ENCODE results near the gene CCR2.
"Not testable (repeated sequence)": the region's sequence is repeated elsewhere in the genome, so short reads cannot be mapped to it uniquely, and the experiment has no call there.

DNA sequence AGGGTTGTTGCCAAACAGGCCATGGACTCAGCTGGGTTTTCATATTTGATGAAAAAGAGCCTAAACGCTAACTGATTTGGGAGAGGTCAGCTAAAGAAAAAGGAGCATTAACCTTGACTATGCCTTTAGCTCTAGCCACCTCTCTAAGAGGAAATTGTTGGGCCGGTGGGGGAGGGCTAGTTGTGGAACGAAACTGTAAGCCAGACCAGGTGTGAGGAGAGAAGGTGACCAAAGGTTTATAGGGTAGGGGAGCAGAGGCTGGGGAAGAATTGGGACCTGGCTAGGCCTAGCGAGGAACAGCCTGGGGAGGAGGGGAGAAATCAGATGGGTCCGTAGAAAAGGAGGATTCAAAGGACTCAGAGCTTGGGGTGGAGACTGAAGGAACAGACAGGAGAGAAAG, 37.6 kb downstream of the CCR2 start:
- TF ChIP-seq CTCF (optimal IDR thresholded peaks at IDR 0.05 in 1 of 3, IDR thresholded peaks at IDR 0.05 in 1 of 3, conservative IDR thresholded peaks at IDR 0.05 in 1 of 3; ENCODE audit: extremely low read depth in 1 of 3, insufficient read depth in 2 of 3, low read length in 3 of 3); EZH2 (IDR thresholded peaks at IDR 0.05; ENCODE audit: low read length): not testable (repeated sequence)
